Mesenchymal stem cell (in vitro differentiated cells and primary cell): Measurements from ENCODE around the gene NIN.

ENCODE experiments used
- DNase-seq: peaks from one replicate; pipeline ENCODE4 v3.0.0-alpha.2; 2013
- H2AFZ ChIP-seq: one replicate; pipeline ENCODE4 v1.6.1; 2013; ENCODE audit warnings: low read depth, mild to moderate bottlenecking, control low read depth, inconsistent platforms, low read length, moderate library complexity
- H2AK5ac ChIP-seq: 2 replicates; pipeline ENCODE4 v1.6.1; 2013; ENCODE audit warnings: low read length, moderate library complexity, mild to moderate bottlenecking, inconsistent platforms; ENCODE audit not compliant: severe bottlenecking
- H2BK120ac ChIP-seq: one replicate; pipeline ENCODE4 v1.6.1; 2013; ENCODE audit warnings: low read depth, mild to moderate bottlenecking, inconsistent platforms, low read length, moderate library complexity
- H2BK12ac ChIP-seq, 2 experiments: one replicate each; pipeline ENCODE4 v1.6.1; 2013; ENCODE audit warnings: inconsistent platforms in 2 of 2, low read length in 2 of 2, mild to moderate bottlenecking in 2 of 2, moderate library complexity in 2 of 2, control low read depth in 1 of 2
- H2BK15ac ChIP-seq: one replicate; pipeline ENCODE4 v1.6.1; 2013; ENCODE audit warnings: mild to moderate bottlenecking, low read depth, inconsistent platforms; ENCODE audit not compliant: poor library complexity, severe bottlenecking
- H2BK5ac ChIP-seq: 2 replicates; pipeline ENCODE4 v1.6.1; 2013; ENCODE audit warnings: low read depth, mild to moderate bottlenecking, low read length, control low read depth, inconsistent platforms; ENCODE audit not compliant: poor library complexity, severe bottlenecking
- H3K14ac ChIP-seq, 2 experiments: one replicate each; pipeline ENCODE4 v1.6.1; 2013; ENCODE audit warnings: inconsistent platforms in 2 of 2, low read length in 2 of 2, control low read depth in 1 of 2, mild to moderate bottlenecking in 1 of 2, moderate library complexity in 1 of 2
- H3K18ac ChIP-seq, 2 experiments: one replicate each; pipeline ENCODE4 v1.6.1; 2013; ENCODE audit warnings: inconsistent platforms in 2 of 2, low read length in 2 of 2, control low read depth in 1 of 2, low read depth in 1 of 2, mild to moderate bottlenecking in 1 of 2
- H3K23ac ChIP-seq, 2 experiments: one replicate each; pipeline ENCODE4 v1.6.1; 2013; ENCODE audit warnings: inconsistent platforms in 2 of 2, low read length in 2 of 2, mild to moderate bottlenecking in 2 of 2, moderate library complexity in 2 of 2, control low read depth in 1 of 2
- H3K27ac ChIP-seq: 2 replicates; pipeline ENCODE4 v1.5.1; 2013; ENCODE audit warnings: mild to moderate bottlenecking, moderate library complexity, low read length, control low read depth, inconsistent platforms; ENCODE audit not compliant: poor library complexity, severe bottlenecking
- H3K27me3 ChIP-seq, 2 experiments: 2 replicates each; pipeline versions ENCODE4 v1.6.1 to v1.7.0; 2013; ENCODE audit warnings: low read length in 2 of 2, mild to moderate bottlenecking in 2 of 2, moderate library complexity in 2 of 2, control low read depth in 1 of 2, inconsistent platforms in 1 of 2; ENCODE audit not compliant: control insufficient read depth in 1 of 2, insufficient read depth in 1 of 2
- H3K36me3 ChIP-seq, 2 experiments: 2 replicates each; pipeline versions ENCODE4 v1.6.1 to v1.7.0; 2013; ENCODE audit warnings: low read length in 2 of 2, control low read depth in 1 of 2, inconsistent platforms in 1 of 2, low read depth in 1 of 2, mild to moderate bottlenecking in 1 of 2; ENCODE audit not compliant: insufficient read depth in 2 of 2, control insufficient read depth in 1 of 2
- H3K4ac ChIP-seq, 2 experiments: one replicate each; pipeline ENCODE4 v1.6.1; 2013; ENCODE audit warnings: inconsistent platforms in 2 of 2, low read length in 2 of 2, mild to moderate bottlenecking in 2 of 2, moderate library complexity in 2 of 2, control low read depth in 1 of 2, low read depth in 1 of 2
- H3K4me1 ChIP-seq: 2 replicates; pipeline ENCODE4 v1.6.1; 2013; ENCODE audit warnings: low read depth, low read length, control low read depth; ENCODE audit not compliant: control insufficient read depth, insufficient read depth
- H3K4me2 ChIP-seq: 2 replicates; pipeline ENCODE4 v1.6.1; 2013; ENCODE audit warnings: low read length, mild to moderate bottlenecking, inconsistent platforms; ENCODE audit not compliant: poor library complexity, severe bottlenecking
- H3K4me3 ChIP-seq, 2 experiments: 2 replicates each; pipeline versions ENCODE4 v1.5.1 to v1.7.0; 2013; ENCODE audit warnings: low read length in 2 of 2, mild to moderate bottlenecking in 2 of 2, control low read depth in 1 of 2, low read depth in 1 of 2; ENCODE audit not compliant: insufficient read depth in 1 of 2
- H3K79me1 ChIP-seq: replicated peaks from 2 replicates; pipeline ENCODE4 v1.6.1; 2013; ENCODE audit warnings: mild to moderate bottlenecking, control low read depth, low read length, inconsistent platforms; ENCODE audit not compliant: poor library complexity, severe bottlenecking
- H3K9ac ChIP-seq: 2 replicates; pipeline ENCODE4 v1.7.0; 2013; ENCODE audit warnings: mild to moderate bottlenecking, low read length, moderate library complexity
- H3K9me3 ChIP-seq: 2 replicates; pipeline ENCODE4 v1.7.0; 2013; ENCODE audit warnings: mild to moderate bottlenecking, low read length; ENCODE audit not compliant: control insufficient read depth
- H4K8ac ChIP-seq: one replicate; pipeline ENCODE4 v1.6.1; 2013; ENCODE audit warnings: inconsistent platforms, mild to moderate bottlenecking, low read length, moderate library complexity
- H4K91ac ChIP-seq: one replicate; pipeline ENCODE4 v1.6.1; 2013; ENCODE audit warnings: mild to moderate bottlenecking, low read length, inconsistent platforms
- WGBS: methylation state at CpG from one replicate; pipeline ENCODE4 v1.1.7; 2013; ENCODE audit warnings: mixed read lengths; 5-methylcytosine and 5-hydroxymethylcytosine counted together

NIN gene

DNA sequence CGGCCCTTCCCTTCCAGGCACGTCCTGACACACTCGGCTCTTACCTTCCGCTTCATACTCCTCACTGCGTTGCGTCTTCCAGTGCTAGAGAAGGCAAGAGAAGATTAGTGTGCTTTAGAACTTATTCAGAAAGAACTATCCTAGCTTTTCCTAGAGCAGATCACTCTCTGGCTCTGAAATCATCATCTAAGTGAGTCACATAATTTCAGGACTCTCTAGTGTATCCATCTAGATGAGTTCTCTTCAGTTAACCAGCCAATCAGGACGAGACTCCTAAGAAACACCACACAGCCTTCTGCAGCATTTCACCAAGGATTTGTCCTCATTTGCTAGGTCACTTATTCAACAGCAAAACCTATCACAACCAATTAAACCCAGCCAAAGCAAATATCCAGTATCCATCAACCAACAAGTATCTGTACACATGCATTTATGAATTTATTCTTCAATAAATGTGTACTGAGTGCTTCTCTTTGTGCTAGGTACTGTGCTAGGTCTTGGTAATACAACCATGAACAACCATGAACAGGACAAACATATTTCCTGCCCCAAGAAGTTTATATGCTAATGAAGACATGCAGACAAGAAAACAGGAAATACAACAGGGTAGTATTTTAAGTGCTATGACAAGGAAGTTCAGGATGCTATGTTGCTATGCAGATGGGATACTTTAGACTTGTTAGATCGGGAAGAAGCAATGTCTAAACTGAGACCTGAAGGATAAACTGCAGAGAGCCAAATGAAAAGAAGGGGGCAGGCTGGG is 52.1 kb downstream of the NIN start:
- peaks cover 0 to 13% of the 10 kb centered on the region in 2 experiments for H3K36me3 ChIP-seq
- no peak overlapping the region for H2BK15ac ChIP-seq
- no peak overlapping the region for H2BK12ac ChIP-seq
- no peak overlapping the region for H2AK5ac ChIP-seq
- no peak overlapping the region for H2BK5ac ChIP-seq
- no peak overlapping the region for H3K18ac ChIP-seq
- DNase-seq = no peak
- H3K23ac ChIP-seq = no peak overlapping the region
- H3K9ac ChIP-seq = peak overlapping the region; percentile 6
- H3K27me3 ChIP-seq = no peaks in the 10 kb centered on the region
- H4K91ac ChIP-seq = no peak overlapping the region
- H3K27ac ChIP-seq = no peak overlapping the region
- H3K4me3 ChIP-seq = no peak overlapping the region
- H3K4ac ChIP-seq = no peak overlapping the region
- peaks cover 4% of the 10 kb centered on the region for H3K79me1 ChIP-seq
- H4K8ac ChIP-seq = no peak overlapping the region
- no peak overlapping the region for H3K4me2 ChIP-seq
- H2BK120ac ChIP-seq = no peak overlapping the region
- H3K14ac ChIP-seq = no peak overlapping the region
- 86% methylated on average over 8 of the region's 8 CpGs for WGBS
- H3K9me3 ChIP-seq = no peaks in the 10 kb centered on the region
- H2AFZ ChIP-seq = no peak overlapping the region
- H3K4me1 ChIP-seq = peaks cover 6% of the 10 kb centered on the region

- H3K4me1 ChIP-seq = peaks cover 6% of the 10 kb centered on the region
- H2BK120ac ChIP-seq = no peak overlapping the region
- no peak overlapping the region for H3K4ac ChIP-seq
- H2BK5ac ChIP-seq = no peak overlapping the region
- H3K79me1 ChIP-seq = peaks cover 4% of the 10 kb centered on the region
- H2BK12ac ChIP-seq = no peak overlapping the region
- peak overlapping the region; percentile 88 for H2AK5ac ChIP-seq
- no peak overlapping the region for H3K4me2 ChIP-seq
- H3K4me3 ChIP-seq = no peak overlapping the region
- peaks cover 0 to 14% of the 10 kb centered on the region in 2 experiments for H3K36me3 ChIP-seq
- H3K27me3 ChIP-seq = no peaks in the 10 kb centered on the region
- no peak overlapping the region for H2AFZ ChIP-seq
- no peak overlapping the region for H3K27ac ChIP-seq
- no peak overlapping the region for H4K91ac ChIP-seq
- peak overlapping the region; percentile 86 for H3K9ac ChIP-seq
- H3K9me3 ChIP-seq = no peaks in the 10 kb centered on the region
- H4K8ac ChIP-seq = no peak overlapping the region
- H3K23ac ChIP-seq = no peak overlapping the region
- no peak for DNase-seq
- no peak overlapping the region for H3K14ac ChIP-seq
- H3K18ac ChIP-seq = no peak overlapping the region
- H2BK15ac ChIP-seq = no peak overlapping the region
Measured at GRCh38 chr14:50776522-50776921, 54.4 kb downstream of the NIN start.

DNA sequence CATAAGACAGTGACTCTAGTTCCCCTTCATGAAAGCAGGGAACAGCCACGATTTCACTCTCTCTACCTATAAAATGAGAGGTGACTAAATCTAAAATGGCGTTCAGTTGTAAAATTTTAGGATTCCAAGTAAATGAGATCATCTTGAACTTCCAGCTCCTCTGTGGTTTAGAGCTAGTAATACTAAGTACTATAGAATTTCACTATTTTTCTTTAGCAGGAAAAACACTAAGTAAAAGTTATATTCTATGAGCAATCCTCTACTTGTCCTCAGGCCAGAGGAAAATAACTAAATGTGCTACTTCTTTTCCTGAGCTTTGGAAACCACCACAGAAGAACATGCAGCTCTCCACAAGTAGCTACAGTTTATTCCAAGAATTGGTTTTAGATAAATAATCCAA is 55.6 kb downstream of the NIN start:
- H3K9me3 ChIP-seq = no peaks in the 10 kb centered on the region
- peak; percentile 80 for DNase-seq
- peak overlapping the region; percentile 86 for H3K9ac ChIP-seq
- H3K4me3 ChIP-seq = peak overlapping the region in 1 of 2 experiments; percentile 63
- peaks cover 4% of the 10 kb centered on the region for H3K79me1 ChIP-seq
- peak overlapping the region; percentile 72 for H4K8ac ChIP-seq
- peak overlapping the region; percentile 58 for H2BK5ac ChIP-seq
- no peak overlapping the region for H2AK5ac ChIP-seq
- peak overlapping the region; percentile 86 for H3K27ac ChIP-seq
- H3K4me2 ChIP-seq = no peak overlapping the region
- no peak overlapping the region for H4K91ac ChIP-seq
- peak overlapping the region in 1 of 2 experiments; percentile 14 for H3K18ac ChIP-seq
- H3K14ac ChIP-seq = no peak overlapping the region
- peaks cover 6% of the 10 kb centered on the region for H3K4me1 ChIP-seq
- H3K27me3 ChIP-seq = no peaks in the 10 kb centered on the region
- no peak overlapping the region for H2BK15ac ChIP-seq
- no peak overlapping the region for H2BK120ac ChIP-seq
- no peak overlapping the region for H3K23ac ChIP-seq
- peaks cover 7 to 26% of the 10 kb centered on the region in 2 experiments for H3K36me3 ChIP-seq
- no CpG with 5 or more reads among the region's 2 CpGs for WGBS
- no peak overlapping the region for H3K4ac ChIP-seq
- no peak overlapping the region for H2AFZ ChIP-seq
- no peak overlapping the region for H2BK12ac ChIP-seq

DNA sequence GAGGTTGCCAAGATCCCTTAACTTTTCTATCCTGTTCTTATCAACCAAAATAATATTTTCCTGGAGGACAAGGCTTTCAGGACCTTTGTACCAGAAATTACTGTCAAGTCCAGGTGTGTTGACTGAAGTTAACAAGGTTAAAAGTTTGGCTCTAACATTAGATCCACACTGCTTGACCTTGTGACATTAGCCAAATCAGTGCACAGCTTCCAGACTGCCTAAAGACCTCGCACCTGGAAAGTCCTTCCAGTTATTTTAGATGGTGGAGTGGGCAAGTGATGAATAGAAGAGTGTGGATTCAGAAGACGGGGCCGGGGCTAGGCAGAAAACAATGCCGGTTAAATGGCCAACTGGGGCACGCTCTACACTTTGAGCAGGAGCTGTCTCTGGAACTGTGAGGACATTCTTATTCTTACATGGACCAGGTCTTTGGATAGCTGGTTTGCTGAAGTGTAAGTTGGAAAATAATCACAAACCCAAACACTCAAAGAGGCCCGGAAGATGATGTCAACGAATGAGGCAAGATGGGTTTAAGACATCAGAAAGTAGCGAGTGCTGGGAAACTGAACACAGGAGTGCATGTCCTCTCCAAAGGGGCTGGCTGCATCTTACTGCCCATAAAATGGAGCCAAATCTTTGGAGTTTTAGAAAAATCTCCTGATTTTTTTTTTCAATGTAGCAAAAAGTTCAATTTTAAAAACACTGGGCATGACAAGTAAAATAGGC is 56.3 kb downstream of the NIN start:
- peak overlapping the region; percentile 86 for H3K27ac ChIP-seq
- peak overlapping the region in 1 of 2 experiments; percentile 63 for H3K4me3 ChIP-seq
- no peak overlapping the region for H2BK15ac ChIP-seq
- no peak overlapping the region for H2BK120ac ChIP-seq
- no peak overlapping the region for H2BK12ac ChIP-seq
- no peak overlapping the region for H3K14ac ChIP-seq
- peaks cover 2% of the 10 kb centered on the region for H3K79me1 ChIP-seq
- no peak overlapping the region for H2AFZ ChIP-seq
- peaks cover 14 to 29% of the 10 kb centered on the region in 2 experiments for H3K36me3 ChIP-seq
- 94% methylated on average over 8 of the region's 8 CpGs for WGBS
- no peak overlapping the region for H3K4me2 ChIP-seq
- peak overlapping the region; percentile 58 for H2BK5ac ChIP-seq
- H3K27me3 ChIP-seq = no peaks in the 10 kb centered on the region
- H3K9me3 ChIP-seq = no peaks in the 10 kb centered on the region
- peak; percentile 38 for DNase-seq
- H4K8ac ChIP-seq = peak overlapping the region; percentile 72
- H2AK5ac ChIP-seq = peak overlapping the region; percentile 94
- no peak overlapping the region for H3K23ac ChIP-seq
- H3K9ac ChIP-seq = peak overlapping the region; percentile 86
- H3K18ac ChIP-seq = peak overlapping the region in 1 of 2 experiments; percentile 14
- H3K4me1 ChIP-seq = peaks cover 6% of the 10 kb centered on the region
- no peak overlapping the region for H3K4ac ChIP-seq
- H4K91ac ChIP-seq = no peak overlapping the region
